Activated T-cell treated with anti-CD3 and anti-CD28 coated beads for 48 hours (primary cell): Measurements from ENCODE around the gene MRGPRX2.

Experiments
- DNase-seq: peaks from one replicate; pipeline ENCODE4 v3.0.0-alpha.2; 2020; ENCODE audit warnings: low read depth

The MRGPRX2 gene

DNA sequence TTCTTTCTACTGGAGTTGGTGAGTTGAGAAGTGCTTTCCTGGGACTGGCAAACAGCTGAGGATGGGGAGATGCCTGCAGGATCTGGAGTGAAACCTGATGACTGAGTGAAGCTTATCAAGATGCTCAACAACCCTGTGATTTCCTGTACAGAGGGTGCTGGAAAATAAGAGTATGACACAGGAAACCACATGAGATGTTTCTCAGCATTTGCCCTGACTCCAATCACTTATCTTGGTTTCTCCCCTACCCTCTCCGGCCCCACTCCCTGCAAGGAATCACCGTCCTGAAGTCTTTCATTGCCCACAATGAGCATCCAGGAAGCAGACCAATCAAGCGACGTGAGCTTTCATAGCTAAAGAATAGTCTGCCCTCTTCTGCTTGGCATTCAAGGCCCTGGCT, at the start of gene MRGPRX2:
Gene MRGPRX2 (minus strand): TSS at position 89 of the 400 bp plus-strand sequence. CDS start 4,315 bp downstream, outside the sequence.
- DNase-seq, result peak; percentile 7

DNA sequence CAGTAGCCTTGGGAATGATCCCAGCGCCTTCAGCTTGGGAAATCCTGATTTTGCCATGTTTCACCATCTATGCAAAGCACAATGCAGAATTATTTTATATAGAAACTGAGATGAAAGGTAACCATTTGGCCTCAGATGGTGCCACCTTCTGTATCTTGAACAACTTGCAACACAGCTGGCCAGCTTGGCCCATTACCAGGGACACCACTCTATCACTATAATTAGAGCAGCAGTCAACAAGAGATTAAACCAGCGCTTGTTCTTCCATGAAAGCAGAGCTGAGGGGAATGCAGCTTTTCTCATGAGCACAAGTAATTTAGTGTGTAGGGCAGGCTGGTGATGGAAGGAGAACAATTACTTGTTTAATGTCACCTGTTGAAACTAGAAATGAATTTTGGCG, 49.8 kb upstream of the MRGPRX2 start:
- DNase-seq, result no peak

DNA sequence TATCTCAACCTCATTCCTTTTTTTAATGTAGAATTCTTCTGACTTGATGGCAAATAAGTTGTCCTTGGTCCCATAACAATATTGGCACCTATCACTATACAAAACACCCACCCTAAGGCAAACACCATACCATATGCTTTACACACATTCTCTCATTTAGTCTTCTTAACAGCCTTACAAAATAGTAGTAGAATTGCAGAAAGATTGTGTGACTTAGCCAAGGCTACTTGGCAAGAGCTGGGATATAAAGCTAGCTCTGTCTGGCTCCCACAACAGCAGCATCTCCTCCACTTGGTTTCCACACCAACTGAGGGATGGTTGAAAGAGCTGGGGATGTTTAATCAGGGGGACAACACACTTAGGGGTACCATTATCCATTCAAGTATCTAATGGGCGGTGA, 46.6 kb upstream of the MRGPRX2 start:
- no peak for DNase-seq

DNA sequence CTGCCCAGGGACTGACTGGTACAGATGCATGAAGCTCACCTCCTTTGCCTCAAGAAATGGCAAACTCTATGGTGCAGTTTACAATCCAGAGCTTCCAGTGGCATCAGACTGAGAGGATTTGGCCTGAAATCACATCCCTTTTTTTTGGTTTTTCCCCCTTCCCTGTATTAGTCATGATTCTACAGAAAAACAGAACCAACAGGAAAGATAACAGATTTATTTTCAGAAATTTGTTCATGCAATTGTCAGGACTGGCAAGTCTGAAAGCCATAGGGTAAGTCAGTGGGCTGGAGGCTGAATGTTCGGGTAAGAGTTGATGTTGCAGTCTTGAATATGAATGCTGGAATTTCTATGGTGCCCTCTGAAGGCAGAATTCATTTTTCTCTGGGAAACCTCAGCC, 44.5 kb upstream of the MRGPRX2 start:
- DNase-seq, result no peak

DNA sequence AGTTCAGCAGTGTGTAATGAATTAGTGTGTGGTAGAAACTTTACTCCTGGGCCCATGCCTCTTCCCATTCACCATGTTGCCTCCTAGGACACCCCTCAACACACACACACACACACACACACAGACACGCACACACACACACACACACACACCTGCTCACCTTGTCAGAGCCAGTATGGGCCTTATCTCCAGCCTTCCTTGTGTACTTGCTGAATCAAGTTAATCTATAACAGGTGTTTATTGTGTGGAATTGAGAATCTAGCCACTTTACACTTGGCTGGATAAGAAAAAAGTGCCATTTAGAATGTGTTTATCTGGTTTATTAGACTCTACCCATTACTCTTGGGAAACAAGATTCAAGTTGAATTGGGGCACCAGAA, 42.0 kb upstream of the MRGPRX2 start:
- no peak for DNase-seq

DNA sequence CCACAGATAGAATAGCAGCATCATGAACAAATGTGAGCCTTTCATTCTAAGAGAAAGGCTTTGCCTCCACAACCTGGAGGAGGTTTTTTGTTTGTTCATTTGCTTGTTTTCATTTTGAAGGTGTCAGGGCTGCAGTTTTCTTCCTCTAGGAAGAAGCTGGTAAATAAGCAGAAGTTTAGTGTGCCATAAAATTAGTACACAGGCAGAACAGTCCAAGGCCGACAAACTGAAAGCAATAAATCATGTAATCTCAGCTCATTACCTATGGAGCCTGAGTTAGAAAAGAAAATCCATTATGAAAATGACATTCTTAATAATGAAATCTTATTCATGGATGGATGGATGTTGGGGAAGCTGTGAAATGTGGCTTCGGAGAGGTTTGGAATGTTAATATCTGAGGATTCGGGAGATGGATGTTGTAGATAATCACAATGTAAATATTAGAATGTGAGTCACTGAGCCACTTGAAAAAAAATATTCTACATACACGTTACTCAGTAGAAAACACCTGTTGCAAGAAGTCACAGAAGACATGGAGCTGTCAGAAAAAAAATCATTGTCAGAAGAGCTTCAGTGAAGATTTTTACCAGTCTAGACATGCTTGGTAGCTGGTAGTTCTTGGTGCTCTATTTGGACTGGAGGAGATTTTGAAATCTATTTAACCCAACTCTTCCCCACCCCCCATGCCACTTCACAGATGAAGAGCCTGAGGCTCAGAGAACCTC, 41.4 kb upstream of the MRGPRX2 start:
- DNase-seq, result no peak

DNA sequence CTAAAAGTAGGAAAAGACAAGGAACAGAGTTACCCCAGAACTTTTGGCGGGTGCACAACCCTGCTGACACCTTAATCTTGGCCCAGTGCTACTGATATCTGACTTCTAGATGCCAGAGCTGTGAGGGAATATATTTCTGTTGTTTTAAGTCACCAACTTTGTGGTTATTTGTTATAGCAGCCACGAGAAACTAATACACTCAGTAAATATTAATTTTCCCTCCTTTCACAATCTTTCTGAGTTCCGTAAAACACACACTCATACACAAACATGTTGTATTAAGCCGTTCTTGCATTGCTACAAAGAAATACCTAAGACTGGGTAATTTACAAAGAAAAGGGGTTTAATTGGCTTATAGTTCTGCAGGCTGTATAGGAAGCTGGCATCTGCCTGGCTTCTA, 40.4 kb upstream of the MRGPRX2 start:
- DNase-seq, result no peak

DNA sequence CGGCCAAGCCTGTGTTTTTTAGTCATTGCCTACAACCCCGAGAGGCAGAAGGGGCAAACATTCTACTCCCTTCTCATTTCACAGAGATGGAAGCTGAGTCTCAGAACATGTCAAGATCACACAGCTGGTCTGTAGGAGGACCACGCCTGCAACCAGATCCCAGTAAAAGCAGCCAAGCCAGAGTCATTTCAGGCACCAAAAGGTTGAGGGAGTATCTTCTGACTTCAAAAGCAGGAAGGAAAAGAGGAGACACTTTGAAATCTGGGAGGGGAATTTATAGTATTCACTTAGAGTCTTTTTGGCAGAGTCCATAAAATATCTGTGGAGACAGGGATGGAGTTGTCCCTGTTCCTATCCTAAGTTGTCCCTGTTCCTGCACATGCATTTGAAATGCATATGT, 38.6 kb upstream of the MRGPRX2 start:
- DNase-seq, result no peak

DNA sequence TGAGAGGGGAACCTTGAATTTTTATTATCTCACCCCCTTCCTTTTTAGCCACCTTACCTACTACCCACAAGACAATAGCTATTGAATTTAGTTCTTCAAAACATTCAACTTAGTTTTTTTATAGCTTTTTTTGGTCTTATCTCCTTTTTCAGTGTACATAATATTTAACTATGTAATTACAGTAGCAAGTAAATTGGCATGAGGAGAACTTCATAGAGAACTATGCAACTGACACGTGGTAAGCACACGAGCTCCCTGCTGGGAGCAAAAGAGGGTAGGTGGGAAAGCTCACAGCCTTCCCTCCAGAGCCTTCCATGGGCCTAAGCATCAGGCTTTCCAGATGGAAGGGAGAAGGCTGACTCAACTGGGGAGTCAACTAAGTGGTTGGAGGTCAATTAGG, 34.3 kb upstream of the MRGPRX2 start:
- DNase-seq, result no peak

DNA sequence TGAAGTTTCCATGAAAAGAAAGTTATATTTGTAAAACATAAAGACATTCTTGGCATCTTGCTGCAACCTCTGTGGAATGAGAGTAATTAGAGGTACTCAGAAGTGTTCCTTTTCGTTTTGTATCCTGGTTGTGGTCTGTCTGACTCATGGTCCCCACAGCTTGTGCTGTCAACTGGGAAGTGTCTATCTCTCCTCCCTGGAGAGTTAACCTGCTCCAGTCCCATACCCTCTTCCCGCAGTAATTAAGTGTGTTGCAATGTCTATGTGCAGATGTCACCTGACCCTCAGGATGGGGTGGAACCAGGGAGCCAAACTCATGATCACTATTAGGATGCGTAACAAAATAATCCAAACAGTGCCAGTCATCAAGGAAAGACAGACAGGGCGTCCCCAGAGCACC, 33.5 kb upstream of the MRGPRX2 start:
- DNase-seq, result no peak

DNA sequence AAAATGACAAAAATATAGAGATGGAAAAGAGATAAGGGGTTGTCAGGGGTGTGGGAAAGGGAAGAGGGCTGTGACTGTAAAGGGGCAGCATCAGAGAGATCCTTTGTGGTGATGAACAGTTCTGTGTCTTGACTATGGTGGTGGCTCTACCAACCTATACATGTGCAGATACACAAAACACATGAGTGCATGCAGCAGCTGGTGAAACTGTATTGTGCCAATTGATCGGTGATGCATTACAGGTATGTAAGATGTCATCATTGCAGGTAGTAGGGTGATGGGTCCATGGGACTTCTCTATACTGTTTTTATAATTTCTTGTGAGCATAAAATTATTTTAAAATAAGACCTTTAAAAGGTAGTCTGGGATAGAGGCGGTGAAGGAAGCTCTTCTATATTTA, 32.3 kb upstream of the MRGPRX2 start:
- DNase-seq, result no peak

DNA sequence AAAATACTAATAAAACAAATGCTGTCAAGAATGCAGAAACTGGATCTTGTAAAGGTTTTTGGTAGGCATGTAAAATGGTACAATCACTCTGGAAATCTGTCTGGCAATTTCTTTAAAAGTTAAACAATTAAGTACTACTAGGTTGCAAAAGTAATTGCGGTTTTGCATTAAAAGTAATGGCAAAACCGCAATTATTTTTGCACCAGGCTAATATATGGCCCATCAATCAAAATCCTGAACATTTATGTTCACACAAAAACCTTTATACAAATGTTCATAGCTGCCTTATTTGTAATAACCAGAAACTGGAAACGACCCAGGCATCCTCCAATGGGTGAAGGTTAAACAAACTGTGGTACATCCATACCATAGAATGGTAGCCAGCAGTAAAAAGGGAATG, 31.8 kb upstream of the MRGPRX2 start:
- DNase-seq, result no peak

DNA sequence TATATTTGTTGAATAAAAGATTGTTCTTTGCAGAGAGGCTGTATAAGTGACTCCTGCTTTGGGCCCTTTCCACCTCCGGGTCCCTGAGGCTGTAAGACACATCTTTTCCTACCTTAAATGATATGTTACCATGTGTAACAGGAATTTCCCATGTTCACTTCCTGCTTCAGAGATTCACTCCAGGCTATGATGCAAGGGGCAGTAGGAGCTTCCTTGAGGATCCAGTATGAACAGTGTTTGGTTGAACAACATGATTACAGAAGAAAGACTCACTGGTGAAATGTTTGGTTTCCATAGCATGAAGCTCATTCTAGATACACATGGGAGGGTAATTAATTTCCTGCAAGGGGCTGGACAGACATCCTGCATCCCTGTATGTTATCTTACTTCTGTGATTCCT, 30.8 kb upstream of the MRGPRX2 start:
- DNase-seq, result no peak

DNA sequence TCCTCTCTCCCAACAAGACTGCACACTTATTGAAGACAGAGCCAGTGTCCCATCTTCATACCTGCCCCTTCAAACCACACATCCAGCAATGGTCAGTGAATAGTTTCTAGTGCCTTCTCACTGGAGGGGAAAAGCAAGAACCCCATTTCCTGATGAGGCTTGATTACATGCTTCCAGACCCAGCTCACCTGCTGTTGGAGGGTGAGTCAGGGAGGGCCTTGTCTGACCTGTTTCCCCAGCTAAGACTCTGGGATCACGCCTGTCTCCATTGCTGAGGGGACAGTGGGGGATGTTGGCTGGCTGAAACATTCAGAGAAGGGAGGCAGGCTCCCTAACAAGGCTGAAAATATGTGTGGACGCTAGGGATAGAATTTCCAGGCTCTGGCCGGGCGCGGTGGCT, 28.9 kb upstream of the MRGPRX2 start:
- no peak for DNase-seq

DNA sequence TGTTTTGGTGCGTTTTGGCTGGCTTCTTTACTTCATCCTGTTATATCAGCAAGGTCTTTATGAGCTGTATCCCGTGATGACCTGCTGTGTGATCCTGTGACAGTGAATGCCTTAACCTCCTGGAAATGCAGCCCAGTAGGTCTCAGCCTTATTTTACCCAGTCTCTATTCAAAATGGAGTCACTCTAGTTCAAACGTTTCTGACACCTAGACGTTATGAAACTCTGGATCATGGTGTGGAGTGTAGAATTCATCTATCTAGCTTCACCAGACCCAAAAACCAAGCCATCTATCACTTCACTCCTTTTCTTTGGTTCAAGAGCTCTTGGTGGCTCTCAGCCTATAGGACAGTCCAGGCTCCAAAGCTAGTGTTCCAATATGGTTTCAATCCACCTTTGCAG, 28.3 kb upstream of the MRGPRX2 start:
- no peak for DNase-seq

DNA sequence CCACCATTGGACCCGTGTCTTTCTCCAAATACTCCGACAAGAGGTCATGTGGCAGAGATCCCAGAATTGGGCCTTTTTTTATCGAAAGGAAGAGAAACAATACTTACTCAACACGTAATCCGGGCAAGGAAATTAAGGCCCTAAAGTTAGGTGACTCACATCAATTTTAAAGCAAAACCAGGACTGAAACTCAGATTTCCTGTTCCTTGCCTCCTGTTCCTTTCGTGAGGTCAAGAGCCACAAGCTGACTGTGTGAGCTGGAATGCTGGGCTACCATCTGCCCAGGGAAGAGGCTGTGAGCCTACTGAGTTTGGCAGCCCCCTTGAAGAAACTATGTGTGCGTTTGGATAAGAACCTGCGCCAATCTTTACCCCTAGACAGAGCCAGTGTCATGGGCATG, 27.1 kb upstream of the MRGPRX2 start:
- DNase-seq, result no peak

DNA sequence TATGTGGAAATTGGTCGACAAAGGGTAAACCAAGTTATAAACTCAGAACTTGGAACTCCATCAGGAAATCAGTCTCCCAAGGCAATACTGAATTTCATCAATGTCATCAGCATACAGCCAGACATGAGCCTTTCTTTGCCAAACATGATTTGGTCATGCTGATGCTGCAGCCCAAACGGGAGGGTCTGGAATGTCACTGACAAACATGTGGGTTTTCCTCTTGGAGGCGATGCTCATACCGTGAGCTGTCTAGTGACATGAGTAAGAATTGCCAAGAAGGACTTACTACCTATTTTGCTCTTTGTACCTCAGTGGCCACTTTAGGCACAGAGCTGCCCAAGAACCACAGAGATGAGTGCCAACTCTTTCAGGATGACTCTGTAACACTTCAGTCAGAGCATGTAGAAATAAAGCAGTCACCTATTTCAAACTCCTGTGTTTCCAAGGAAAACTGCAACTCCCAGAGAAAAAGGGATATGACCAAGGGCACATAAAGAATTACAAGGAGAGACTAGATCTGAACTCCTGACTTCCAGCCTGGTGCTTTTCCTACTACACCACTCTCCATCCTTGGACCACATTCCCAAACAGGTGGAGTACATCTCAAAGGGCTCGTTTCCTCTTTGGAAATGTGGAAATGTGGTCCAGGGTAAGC, 24.3 kb upstream of the MRGPRX2 start:
- no peak for DNase-seq

DNA sequence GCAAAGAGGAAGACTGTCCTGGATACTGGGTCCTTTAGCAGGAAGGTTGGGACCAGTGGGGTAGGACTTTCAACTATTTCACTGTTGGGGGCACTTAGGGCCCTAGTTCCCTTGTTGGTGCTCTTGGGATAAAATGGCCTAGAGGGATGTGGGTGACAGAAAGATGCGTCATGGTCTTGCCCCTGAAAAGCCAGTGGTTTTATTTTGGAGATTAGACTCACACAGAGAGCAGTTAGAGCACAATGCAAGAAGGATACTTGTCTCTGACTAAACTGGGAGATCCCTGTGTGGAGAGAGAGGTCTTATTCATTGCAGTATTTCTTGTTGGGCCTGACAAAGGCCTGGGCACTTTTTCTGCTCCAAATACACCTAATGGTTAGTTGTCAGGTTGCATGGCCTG, 22.6 kb upstream of the MRGPRX2 start:
- no peak for DNase-seq

DNA sequence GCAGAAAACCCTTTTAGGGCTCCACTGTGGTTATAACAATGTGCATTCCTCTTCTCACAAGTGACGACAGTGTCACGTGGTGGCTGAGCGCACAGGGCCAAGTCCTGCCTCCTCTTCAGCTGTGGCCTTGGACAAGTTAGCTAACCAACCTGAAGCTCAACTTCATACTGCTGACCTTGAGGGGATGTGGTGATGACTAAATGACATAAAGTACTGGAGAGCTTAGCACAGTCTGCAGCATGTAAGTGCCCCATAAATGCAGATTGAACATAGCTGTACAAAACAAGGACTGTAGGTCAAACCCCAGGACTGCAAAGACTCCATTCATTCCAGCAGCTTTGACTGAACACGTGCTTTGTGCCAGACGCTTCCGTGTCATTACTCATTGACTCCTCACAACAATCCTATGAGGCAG, 20.1 kb upstream of the MRGPRX2 start:
- no peak for DNase-seq

DNA sequence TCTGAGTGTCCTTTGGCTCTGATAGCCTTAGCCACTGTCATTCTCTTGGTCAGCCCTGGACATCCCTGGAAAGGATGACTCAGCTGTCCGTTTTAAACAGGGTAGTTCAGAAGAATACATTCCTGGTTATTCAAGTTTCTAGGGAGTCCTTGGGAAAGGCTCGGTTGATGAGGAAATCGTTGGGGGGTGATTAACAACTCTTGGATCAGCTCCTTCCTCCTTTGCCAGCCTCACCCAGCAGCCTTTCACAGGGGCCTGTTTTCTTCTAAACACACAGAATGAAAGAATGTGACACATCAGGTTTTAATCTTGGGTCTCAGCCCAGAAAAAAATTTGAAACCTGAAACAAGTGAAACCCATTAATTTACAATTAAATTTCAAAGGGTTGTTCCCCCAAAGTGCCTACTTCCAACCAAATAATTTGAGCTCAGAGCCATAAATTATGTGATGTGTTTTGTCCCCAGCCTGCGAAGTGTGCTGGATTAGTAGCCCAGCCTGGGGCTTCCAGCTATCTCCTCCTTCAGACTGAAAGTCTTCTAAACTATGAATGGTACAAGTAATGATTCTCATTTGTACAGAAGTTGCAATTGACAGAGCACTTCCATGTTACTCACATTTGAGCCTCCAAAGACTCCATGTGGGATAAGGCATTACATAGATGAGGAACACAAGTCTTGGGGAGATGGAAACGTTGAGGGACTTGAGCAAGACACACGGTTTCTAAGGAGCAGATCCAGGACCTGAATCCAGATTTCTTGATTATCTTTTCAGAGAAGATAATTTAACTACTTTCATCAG, 19.3 kb upstream of the MRGPRX2 start:
- no peak for DNase-seq

DNA sequence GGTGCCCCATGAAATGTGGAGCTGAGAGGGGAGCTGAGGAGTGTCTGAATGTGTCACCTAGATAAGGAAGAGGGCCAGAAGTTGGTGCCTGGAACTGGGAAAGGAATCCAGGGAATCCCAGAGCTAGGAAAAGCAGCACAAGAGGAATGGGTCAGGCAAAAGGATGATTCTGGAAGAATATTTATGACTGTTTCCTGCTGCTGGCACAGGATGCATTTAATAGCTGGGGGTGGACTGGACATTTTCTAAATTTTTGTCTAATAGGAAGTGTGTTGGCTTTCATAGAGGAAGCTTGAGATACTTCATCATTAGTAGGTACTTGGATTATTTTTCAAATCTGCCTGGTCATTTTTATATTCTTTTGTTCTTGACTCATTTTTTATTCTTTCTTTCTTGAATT, 17.4 kb upstream of the MRGPRX2 start:
- DNase-seq, result no peak

DNA sequence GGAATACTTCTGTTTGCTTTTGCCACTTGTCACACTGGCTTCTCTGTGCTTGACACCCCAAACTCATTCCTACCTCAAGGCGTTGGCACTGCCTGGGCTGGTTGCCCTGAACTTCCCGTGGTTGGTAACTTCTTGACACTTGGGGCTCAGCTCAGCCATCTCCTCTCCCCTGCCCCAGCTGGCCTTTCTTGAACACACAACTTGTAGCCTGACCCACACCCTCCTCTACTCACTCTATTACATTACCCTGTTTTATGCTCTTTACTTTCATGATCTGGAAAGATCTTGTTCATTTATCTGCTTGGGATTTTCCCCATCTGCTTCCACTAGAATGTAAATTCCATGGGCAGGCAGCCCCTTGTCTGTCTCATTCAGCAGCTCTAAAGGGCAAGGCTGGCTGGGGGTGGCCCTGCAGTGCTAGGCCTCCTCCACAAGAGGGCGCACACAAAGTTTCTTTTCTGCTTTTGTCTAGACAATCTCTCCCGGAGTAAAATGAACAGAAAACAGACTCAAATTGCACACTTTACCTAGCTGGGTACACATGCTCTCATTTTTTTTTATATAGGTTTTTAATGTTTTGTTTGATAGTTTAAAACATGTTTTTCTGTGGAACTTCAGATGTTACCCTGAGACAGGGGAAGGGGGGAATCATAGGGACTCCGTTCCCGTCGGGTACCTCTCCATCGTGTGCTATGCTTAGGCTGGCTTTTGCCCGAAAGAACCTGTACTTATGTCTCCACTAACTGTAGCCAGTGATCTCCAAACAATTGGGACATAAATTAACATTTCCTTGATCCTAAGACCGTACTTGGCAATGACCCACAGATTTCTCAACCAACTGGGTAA, 16.4 kb upstream of the MRGPRX2 start:
- peak; percentile 47 for DNase-seq
